Measurements from ENCODE around the gene TYSND1.

The TYSND1 gene, protein sequence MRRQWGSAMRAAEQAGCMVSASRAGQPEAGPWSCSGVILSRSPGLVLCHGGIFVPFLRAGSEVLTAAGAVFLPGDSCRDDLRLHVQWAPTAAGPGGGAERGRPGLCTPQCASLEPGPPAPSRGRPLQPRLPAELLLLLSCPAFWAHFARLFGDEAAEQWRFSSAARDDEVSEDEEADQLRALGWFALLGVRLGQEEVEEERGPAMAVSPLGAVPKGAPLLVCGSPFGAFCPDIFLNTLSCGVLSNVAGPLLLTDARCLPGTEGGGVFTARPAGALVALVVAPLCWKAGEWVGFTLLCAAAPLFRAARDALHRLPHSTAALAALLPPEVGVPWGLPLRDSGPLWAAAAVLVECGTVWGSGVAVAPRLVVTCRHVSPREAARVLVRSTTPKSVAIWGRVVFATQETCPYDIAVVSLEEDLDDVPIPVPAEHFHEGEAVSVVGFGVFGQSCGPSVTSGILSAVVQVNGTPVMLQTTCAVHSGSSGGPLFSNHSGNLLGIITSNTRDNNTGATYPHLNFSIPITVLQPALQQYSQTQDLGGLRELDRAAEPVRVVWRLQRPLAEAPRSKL

GRCh38 chr10:70146489-70147258 lies at the start of gene TYSND1:
TSS of gene TYSND1 (minus strand) at chr10:70146700. CDS start at chr10:70146586, 114 bp downstream.
- peaks cover 37% of the 10 kb centered on the region for H3K36me3 ChIP-seq (replicated peaks)

GRCh38 chr10:70193391-70193844 lies 46.9 kb upstream of the TYSND1 start:
- Histone ChIP-seq H3K27ac (no peak overlapping the region), H3K36me3 (replicated peaks) (peaks cover 2% of the 10 kb centered on the region), H3K4me3 (ENCODE audit: low read depth, low read length) (no peak overlapping the region), H3K27me3 (replicated peaks) (no peaks in the 10 kb centered on the region)
- no peak for DNase-seq
- in situ Hi-C loops (cut with HindIII; ENCODE audit: low pct_ligation_motif_present, low sequenced_read_pairs), result no loop called here
- TF ChIP-seq, protein P1, sequence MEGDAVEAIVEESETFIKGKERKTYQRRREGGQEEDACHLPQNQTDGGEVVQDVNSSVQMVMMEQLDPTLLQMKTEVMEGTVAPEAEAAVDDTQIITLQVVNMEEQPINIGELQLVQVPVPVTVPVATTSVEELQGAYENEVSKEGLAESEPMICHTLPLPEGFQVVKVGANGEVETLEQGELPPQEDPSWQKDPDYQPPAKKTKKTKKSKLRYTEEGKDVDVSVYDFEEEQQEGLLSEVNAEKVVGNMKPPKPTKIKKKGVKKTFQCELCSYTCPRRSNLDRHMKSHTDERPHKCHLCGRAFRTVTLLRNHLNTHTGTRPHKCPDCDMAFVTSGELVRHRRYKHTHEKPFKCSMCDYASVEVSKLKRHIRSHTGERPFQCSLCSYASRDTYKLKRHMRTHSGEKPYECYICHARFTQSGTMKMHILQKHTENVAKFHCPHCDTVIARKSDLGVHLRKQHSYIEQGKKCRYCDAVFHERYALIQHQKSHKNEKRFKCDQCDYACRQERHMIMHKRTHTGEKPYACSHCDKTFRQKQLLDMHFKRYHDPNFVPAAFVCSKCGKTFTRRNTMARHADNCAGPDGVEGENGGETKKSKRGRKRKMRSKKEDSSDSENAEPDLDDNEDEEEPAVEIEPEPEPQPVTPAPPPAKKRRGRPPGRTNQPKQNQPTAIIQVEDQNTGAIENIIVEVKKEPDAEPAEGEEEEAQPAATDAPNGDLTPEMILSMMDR (IDR thresholded peaks at IDR 0.05; ENCODE audit: low read depth, low read length, missing control alignments), result no peak

More at GRCh38 chr10:70146489-70147258, at the start of gene TYSND1:
- Histone ChIP-seq H3K27me3 (replicated peaks) (no peaks in the 10 kb centered on the region), H3K4me3 (ENCODE audit: low read depth, low read length) (peak within 1 kb of the TSS; percentile 70), H3K27ac (peak within 1 kb of the TSS; percentile 64)
- TF ChIP-seq, protein P1 (IDR thresholded peaks at IDR 0.05; ENCODE audit: low read depth, low read length, missing control alignments), result peak; percentile 83
- in situ Hi-C loops (cut with HindIII; ENCODE audit: low pct_ligation_motif_present, low sequenced_read_pairs), result no loop called here
- DNase-seq, result peak; percentile 97

GRCh38 chr10:70192326-70192968 lies 45.9 kb upstream of the TYSND1 start:
- peak overlapping the region; percentile 59 for H3K27ac ChIP-seq
- H3K4me3 ChIP-seq (ENCODE audit: low read depth, low read length), result no peak overlapping the region
- DNase-seq, result no peak
- no peaks in the 10 kb centered on the region for H3K27me3 ChIP-seq (replicated peaks)
- TF ChIP-seq, protein P1 (IDR thresholded peaks at IDR 0.05; ENCODE audit: low read depth, low read length, missing control alignments), result no peak
- in situ Hi-C loops (cut with HindIII; ENCODE audit: low pct_ligation_motif_present, low sequenced_read_pairs), result no loop called here
- no peaks in the 10 kb centered on the region for H3K36me3 ChIP-seq (replicated peaks)

GRCh38 chr10:70191972-70192305 lies 45.4 kb upstream of the TYSND1 start:
- Histone ChIP-seq H3K4me3 (ENCODE audit: low read depth, low read length) (no peak overlapping the region), H3K27me3 (replicated peaks) (no peaks in the 10 kb centered on the region), H3K36me3 (replicated peaks) (no peaks in the 10 kb centered on the region), H3K27ac (peak overlapping the region; percentile 59)
- TF ChIP-seq, protein P1 (IDR thresholded peaks at IDR 0.05; ENCODE audit: low read depth, low read length, missing control alignments), result no peak
- in situ Hi-C loops (cut with HindIII; ENCODE audit: low pct_ligation_motif_present, low sequenced_read_pairs), result no loop called here
- peak; percentile 68 for DNase-seq

DNA sequence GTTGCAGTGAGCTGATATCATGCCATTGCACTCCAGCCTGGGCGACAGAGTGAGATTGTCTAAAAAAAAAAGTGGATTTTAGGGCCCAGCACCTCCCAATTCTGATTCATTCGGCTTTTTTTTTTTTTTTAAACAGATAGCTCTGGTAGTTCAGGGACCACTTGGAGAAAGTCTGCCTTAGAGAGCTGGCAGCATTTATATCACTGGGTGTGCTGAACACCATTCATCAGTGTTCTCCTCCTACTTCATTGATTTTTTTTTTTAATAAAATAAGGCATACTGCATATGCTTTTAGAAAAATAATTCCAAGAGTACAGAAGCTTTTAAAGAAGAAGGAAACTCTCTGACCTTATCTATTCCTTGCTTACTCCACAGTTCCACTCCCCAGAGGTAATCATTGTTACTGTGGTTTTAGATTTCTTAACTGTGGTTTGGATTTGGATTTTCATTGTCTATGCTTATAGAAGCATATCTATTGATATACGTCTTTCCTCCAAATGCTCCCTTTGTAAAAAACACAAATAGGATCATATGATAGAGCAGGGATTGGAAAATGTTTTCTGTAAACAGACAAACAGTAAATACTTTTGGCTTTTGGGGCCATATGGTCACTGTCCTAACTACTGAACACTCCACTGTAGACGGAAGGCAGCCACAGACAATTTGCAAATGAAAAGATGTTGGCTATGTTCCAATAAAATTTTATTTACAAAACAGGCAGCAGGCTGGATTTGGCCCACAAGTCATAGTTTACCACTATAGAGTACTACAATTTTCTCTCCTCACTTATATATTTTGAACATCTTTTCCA lies 44.9 kb upstream of the TYSND1 start:
- Histone ChIP-seq H3K4me3 (ENCODE audit: low read depth, low read length) (no peak overlapping the region), H3K27ac (peak overlapping the region; percentile 43), H3K27me3 (replicated peaks) (no peaks in the 10 kb centered on the region), H3K36me3 (replicated peaks) (no peaks in the 10 kb centered on the region)
- in situ Hi-C loops (cut with HindIII; ENCODE audit: low pct_ligation_motif_present, low sequenced_read_pairs), result no loop called here
- TF ChIP-seq, protein P1 (IDR thresholded peaks at IDR 0.05; ENCODE audit: low read depth, low read length, missing control alignments), result no peak
- no peak for DNase-seq
